ENCODE data around the gene CCNI2.
A peak's percentile ranks its signal among the peaks of the same experiment; 100 is the strongest.

CCNI2 gene, protein sequence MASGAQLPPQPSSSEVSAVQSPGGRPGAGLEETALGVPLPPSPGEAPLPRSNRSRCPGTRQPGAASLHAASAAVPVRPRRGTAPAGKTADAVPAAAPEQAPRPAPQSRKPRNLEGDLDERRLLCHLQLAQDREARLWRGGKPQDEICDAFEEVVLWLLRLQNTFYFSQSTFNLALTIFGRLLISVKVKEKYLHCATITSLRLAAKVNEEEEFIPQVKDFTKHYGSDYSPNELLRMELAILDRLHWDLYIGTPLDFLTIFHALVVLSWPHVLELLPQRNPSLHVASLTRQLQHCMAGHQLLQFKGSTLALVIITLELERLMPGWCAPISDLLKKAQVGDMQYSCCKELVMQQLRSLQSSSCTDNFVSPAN

DNA sequence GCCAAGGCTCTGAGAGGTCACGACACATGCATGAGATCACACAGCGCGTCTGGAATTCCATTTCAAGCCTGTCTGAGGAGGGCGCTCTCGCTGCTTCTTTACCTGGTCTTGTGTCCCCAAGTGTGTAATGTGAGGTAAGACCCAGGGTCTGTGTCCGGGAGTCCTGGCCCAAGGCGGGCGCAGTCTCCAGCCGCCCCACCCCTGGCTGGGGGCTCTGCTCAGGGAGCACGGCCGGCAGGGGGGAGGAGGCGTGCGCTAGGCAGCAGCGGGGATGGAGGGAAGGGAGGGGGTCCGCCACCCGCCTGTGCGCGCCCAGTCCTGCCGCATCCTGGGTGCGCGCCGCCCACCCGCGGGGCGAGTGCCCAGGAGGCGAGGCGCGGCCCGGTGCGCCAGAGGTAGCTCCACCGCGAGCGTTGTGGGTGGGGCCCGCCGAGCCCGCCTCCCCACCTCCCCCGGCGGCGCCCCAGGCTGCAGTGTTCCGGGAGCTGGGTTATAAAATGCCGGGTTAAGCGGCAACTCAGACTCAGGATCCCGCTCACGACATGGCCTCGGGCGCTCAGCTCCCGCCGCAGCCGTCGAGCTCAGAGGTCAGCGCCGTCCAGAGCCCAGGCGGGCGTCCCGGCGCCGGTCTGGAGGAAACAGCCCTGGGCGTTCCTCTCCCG lies at the start of gene CCNI2:
Gene CCNI2, plus strand, starts transcription at position 473 of the 662 bp plus-strand sequence. Its CDS starts 70 bp downstream, at position 543.
- intact Hi-C loops (cut with DNase I) = no loop called here
- DNase-seq = peak in 41 of 42 donors; percentile 38 to 81 (median 64)

DNA sequence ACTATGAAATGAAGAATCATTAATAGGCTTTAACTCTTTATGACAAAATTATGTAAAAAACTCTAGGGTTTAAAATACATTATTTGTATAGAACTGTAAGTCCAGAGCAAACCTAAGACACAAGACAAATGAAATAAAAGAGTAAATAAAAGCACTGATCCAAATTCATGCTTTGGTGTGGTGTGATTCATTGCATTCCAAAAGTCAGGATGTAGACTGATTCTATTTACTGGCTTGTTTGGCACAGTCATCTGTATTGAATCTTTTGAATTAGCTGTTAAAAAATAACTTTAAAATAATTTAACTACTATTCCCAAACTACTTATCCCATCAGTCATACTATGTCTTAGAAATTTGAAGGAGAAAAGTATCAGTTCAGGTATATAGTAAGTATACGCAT lies 42.4 kb upstream of the CCNI2 start:
- no peak for DNase-seq

DNA sequence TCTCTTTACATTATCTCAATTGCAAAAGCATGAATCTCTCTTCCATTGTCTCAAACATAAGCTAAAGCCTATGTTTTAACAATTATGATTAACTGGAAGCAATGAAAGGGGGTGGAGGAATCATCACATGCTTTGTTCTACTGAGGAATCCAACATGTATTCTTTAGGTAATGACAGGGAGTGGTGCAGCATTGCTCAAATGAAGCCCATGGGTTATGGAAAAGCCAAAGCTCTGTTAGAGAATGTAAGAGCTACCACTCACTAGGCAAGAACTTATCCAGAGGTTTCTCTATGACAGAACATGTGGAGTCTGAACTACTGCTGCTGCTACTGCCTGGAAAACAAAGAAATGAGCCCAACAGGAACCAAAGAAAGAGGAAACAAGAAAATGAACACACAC lies 38.6 kb upstream of the CCNI2 start:
- intact Hi-C loops (cut with DNase I) = no loop called here
- DNase-seq = no peak

More for the DNA sequence above, 42.4 kb upstream of the CCNI2 start:
- intact Hi-C loops (cut with DNase I) = no loop called here

DNA sequence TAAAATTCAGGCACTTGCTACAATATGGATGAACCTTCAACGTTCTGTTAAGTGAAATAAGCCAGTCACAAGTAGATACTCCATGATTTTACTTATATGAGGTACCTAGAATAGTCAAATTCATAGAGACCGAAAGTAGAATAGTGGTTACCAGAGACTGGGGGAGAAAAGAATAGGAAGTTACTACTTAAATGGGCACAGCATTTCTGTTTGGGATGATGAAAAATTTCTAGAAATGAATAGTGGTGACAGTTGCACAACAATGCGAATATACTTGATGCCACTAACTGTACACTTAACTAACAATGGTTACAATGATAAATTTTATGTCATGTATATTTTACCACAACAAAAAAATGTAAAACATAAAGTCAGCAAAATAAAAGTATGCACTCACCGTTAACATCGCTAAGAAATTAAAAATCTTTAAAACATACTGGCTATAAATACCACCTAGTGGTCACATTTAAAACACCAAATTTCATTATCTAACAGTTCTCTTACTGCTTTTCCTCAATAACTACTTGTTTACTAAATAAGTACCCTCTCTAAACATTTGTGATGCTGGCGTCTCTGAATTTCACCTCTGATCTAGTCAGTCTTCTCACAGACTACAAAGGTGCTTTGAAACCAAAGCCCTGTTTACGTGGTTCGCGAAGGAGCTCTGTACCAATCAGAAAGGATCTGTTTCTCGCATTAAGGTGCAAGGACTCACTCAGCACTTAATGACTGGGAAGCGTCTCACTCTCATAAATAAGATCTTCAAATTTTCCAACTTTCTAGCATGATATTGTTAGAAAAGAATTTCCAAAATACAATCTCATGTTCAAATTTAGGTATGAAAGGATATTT lies 32.5 kb upstream of the CCNI2 start:
- intact Hi-C loops (cut with DNase I) = no loop called here

DNA sequence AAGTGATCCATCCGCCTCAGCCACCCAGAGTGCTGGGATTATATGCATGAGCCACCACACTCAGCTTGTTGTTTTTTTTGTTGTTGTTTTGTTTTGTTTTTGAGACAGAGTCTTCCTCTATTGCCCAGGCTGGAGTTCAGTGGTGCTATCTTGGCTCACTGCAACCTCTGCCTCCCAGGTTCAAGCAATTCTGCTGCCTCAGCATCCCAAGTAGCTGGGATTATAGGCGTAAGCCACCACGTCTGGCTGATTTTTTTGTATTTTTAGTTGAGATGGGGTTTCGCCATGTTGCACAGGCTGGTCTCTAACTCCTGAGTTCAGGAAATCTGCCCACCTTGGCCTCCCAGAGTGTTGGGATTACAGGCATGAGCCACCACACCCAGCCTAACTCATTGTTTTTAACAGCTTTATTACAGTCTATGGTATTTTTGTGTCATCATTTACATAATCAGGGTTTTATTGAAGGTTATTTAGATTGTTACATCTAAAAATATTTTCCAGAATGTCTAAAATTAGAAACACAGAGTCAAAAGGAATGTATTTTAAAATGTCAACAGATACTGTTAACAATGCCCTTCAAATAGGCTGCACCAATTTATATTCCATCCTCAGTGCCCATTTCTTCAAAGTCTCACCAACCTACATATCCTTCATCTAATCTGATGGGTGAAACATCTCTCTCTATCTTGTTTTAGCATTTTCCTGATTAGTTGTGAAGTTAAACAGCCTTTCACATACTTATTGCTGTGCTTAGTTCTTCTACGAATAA lies 28.5 kb upstream of the CCNI2 start:
- intact Hi-C loops (cut with DNase I) = no loop called here
- no peak for DNase-seq

More for the DNA sequence above, 32.5 kb upstream of the CCNI2 start:
- DNase-seq = no peak

DNA sequence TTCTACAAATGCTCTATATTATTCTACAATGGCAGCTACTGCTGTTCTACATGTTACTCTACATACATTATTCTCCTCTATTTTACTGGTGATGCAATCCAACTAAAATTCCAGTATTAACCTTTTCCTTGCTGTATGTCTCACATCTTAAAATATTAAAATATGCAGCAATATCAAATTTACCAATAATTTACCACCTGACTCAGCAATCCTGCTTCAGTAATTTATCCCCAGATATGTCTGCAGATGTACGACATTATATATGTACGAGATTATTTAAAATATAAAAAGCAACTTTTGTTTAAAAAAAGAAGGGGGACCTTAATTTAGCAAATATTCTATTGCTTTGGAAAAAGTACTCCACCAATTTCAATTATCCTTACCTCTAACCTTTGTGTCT lies 21.5 kb upstream of the CCNI2 start:
- DNase-seq = no peak
- intact Hi-C loops (cut with DNase I) = no loop called here

DNA sequence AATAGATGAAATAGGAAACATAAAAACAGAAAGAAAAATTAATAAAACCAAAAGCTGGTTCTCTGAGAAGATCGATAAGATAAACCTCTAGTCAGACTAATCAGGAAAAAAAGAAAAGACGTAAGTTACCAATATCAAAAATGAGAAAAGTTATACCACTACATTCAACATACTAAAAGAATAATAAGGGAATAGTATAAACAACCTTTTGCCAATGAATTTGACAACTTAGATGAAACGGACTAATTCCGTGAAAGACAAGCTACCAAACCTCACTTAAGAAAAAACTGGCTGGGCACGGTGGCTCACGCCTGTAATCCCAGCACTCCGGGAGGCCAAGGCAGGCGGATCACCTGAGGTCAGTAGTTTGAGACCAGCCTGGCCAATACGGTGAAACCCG lies 17.3 kb upstream of the CCNI2 start:
- no peak for DNase-seq

DNA sequence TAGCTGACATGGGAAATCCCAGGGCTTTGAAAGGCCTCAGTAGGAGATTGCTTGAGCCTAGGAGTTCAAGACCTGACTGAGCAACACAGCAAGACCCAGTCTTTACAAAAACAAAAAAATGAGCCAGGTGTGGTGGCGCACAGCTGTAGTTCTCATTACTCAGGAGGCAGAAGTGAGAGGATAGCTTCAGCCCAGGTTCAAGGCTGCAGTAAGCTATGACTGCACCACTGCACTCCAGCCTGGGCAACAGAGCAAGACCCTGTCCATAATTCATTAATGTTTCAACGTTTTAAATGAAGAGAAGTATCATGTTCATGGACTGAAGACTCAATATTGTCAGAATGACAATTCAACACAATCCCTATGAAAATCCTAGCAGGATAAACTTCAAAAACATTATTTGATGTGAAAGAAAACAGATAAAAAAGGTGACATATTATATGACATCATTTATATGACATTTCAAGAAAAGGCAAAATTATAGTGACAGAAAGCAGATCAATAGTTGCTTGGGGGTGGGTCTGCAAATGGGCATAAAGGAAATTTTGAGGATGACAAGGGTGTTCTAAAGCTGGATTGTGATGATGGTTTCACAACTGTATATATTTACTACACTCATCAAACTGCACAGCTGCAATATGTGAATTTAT lies 13.6 kb upstream of the CCNI2 start:
- intact Hi-C loops (cut with DNase I) = no loop called here
- DNase-seq = no peak

More for the DNA sequence above, 17.3 kb upstream of the CCNI2 start:
- intact Hi-C loops (cut with DNase I) = no loop called here

DNA sequence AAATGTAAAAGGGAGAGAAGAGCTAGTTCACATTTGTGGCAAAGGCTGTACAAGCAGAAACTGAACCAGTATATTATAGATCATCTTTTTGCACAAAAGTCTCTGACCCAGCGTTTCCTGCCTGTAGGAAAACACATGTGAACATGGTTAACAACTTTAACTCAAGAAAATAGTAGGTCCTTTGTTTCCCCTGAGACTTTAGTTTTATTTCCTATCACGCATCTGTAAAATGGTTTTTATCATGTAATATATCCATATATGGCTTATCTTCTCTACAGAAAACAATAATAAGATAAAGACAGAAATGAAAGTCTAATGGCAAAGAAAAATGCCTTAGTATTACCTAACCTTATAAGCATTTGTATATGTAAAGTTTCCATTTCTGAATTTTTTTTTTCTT lies 12.5 kb upstream of the CCNI2 start:
- no peak for DNase-seq
- intact Hi-C loops (cut with DNase I) = loop anchor here (5.0 kb wide), 2 partner anchors 88 to 133 kb away; partner anchors contain the start of genes GDF9 and UQCRQ

DNA sequence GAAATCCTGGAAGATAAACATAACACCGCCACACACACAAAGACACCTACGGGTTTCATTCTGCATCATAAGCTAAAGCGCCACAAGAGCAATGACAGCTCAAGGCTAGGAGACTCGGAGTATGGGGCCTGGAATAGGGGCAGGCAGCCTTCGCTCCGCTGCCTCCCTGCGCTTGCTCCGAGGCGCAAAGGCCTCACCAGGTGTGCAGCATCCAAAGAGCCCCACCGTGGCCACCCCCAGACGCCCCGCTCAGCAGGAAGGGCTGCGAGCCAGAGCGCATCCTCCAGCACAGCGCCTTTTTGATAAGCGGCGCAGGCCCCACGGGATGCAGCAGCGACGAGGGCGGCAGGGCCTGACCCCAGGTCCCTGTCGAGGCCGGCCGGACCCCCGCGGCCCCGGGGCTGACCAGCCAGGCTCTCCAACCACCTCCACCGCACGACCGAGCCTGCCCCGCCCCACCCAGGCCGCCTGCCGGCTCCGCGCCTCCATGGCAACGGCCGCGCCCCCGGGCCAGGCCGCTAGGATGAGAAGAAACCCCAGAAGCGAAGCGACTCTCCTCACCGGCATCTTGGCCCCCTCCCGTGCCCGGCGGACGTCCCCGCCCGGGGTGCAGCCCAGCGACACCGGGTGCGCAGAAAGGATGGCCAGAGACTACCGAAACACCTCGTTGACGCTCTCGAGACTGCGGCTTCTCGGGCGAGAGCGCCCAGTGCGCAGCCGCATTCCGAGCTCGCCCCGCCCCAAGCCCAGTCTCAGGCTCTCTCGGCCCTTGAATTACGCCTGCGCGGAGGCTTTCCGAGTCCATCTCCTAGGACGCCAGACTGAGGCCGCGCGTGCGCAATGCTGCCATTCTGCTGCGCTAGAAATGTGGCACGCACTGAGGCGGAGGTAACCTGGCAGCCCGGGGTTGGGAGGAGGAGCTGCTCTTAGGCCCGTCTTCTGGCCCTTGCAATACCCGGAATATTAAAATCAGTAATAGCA lies 10.1 kb upstream of the CCNI2 start, which contains the start of gene KIF3A:
Gene KIF3A, minus strand, starts transcription at position 694 of the 981 bp plus-strand sequence. Its CDS starts 127 bp downstream, at position 567.
- peak; percentile 92 to 99 (median 97) for DNase-seq
- intact Hi-C loops (cut with DNase I) = loop anchor here (5.0 kb wide), 2 partner anchors 85 to 130 kb away; partner anchors contain the start of genes GDF9 and UQCRQ

DNA sequence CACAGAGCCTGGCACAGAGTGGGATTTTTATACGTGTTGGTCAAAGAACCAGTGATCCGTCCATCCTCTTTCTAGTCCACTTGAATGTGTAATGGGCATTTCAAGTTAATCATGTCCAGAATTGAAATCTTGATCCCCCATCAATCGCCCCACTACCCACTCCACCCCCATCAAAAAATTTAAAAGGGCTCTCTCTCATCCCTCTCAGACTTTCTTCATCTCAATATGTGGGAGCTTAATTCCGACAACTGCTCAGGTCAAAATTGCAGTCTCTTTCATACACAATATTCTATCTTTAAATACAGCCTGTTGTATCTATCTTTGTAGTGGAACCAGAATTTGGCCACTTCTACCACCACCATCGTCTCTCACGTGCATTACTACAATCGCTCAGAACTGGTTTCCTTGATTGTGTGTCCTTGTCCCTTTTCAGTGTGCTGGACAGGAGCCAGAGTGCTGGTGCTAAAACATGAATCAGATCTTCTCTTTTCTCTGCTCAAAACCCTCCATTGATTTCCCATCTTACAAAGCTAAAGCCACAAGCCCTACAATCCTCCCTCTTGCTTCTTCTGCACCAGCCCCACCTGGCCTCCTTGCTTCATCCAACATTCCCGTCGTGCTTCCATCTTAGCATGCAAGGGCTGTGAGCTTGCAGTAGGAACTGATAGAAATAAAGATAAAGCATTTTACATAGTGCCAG lies 9.1 kb upstream of the CCNI2 start:
- peak in 2 of 42 donors; percentile 26 to 44 for DNase-seq
- intact Hi-C loops (cut with DNase I) = loop anchor here (5.0 kb wide), 2 partner anchors 84 to 129 kb away; partner anchors contain the start of genes GDF9 and UQCRQ

DNA sequence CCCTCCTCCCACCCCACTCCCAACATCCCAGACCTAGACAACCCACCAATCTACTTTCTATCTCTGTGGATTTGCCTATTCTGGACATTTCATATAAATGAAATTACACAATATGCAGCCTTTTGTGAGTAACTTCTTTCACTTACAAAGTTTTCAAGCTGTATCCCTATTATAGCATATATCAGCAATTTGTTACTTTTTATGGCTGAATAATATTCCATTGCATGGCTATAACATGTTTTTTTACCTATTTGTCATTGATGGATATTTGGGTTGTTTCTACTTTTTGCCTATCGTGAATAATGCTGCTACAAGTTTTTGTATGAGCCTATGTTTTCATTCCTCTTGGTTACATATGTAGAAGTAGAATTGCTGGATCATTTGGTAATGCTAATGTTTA lies 8.0 kb upstream of the CCNI2 start:
- DNase-seq = no peak
- intact Hi-C loops (cut with DNase I) = loop anchor here (5.0 kb wide), 2 partner anchors 83 to 128 kb away; partner anchors contain the start of genes GDF9 and UQCRQ

DNA sequence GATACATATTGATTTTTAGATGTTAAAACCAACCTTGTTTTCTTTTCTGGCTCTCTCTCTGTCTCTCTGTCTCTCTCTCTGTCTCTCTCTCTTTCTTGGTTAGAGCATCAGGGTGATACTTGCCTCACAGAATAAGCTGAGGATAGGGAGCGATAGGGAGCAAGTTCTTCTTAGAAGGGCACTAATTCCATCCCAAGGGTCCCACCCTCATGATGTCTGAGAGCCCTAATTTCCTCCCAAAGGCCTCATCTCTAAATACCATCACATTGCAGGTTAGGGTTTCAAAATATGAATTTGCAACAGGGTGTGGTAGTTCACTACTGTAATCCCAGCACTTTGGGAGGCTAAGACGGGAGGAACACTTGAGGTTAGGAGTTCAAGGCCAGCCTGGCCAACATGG lies 5.1 kb upstream of the CCNI2 start:
- intact Hi-C loops (cut with DNase I) = no loop called here
- DNase-seq = no peak

DNA sequence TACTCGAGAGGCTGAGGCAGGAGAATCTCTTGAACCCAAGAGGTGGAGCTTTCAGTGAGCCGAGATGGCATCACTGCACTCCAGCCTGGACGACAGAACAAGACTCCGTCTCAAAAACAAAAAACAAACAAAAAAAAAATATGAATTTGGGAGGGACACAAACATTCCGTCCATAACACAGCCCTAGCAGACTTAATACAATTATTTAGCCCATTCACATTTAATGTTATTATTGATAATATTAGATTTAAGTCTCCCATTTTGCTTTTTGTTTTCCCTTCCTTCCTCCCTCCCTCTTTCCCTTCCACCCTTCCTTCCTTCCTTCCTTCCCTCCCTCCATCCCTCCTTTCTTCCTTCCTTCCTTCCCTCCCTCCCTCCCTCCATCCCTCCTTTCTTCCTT lies 4.6 kb upstream of the CCNI2 start:
- intact Hi-C loops (cut with DNase I) = no loop called here
- DNase-seq = no peak

DNA sequence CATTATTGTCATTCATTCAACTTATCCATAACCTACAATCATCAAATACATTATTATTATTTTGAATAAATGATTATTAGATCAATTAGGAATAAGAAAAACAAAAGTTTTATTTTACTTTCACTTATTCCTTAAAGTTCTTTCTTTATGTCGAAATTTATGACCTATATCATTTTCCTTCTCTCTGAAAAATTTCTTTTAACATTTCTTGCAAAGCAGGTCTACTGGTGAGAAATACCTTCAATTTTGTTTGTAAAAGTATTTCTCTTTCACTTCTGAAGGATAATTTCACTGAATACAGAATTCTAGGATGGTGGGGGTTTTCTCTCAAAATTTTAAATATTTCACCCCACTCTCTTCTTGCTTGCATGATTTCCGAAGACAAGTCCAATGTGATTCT lies 2.6 kb upstream of the CCNI2 start:
- intact Hi-C loops (cut with DNase I) = no loop called here
- no peak for DNase-seq

DNA sequence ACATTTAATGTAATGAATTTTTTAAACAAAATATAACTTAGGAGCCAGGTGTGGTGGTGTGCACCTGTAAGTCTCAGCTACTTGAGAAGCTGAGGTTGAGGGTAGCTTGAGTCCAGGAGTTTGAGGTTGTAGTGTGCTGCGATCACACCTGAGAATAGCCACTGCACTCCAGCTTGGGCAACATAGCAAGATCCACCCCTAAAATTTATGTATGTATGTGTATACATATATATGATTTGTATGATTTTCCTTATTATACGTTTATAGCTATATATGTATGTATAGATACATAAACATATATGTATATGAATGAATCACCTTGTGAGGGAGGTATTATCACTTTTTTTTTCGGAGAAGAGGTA lies 653 bp upstream of the CCNI2 start:
- intact Hi-C loops (cut with DNase I) = no loop called here
- DNase-seq = no peak
